HG02884 (cell line): ENCODE data around the gene ASMT.
"Not testable (repeated sequence)": the region's sequence is repeated elsewhere in the genome, so short reads cannot be mapped to it uniquely, and the experiment has no call there.

ENCODE experiments used
- ATAC-seq: cut with Tn5 transposase; IDR thresholded peaks from one replicate; pipeline ENCODE4 v1.9.1; 2021; ENCODE audit warnings: mild to moderate bottlenecking, moderate library complexity; ENCODE audit not compliant: unreplicated experiment

Gene ASMT

GRCh38 chrX:1597345-1598020 is 17.4 kb upstream of the ASMT start:
- no peak for ATAC-seq

GRCh38 chrX:1598021-1598875 is 16.6 kb upstream of the ASMT start:
- ATAC-seq, result no peak

DNA sequence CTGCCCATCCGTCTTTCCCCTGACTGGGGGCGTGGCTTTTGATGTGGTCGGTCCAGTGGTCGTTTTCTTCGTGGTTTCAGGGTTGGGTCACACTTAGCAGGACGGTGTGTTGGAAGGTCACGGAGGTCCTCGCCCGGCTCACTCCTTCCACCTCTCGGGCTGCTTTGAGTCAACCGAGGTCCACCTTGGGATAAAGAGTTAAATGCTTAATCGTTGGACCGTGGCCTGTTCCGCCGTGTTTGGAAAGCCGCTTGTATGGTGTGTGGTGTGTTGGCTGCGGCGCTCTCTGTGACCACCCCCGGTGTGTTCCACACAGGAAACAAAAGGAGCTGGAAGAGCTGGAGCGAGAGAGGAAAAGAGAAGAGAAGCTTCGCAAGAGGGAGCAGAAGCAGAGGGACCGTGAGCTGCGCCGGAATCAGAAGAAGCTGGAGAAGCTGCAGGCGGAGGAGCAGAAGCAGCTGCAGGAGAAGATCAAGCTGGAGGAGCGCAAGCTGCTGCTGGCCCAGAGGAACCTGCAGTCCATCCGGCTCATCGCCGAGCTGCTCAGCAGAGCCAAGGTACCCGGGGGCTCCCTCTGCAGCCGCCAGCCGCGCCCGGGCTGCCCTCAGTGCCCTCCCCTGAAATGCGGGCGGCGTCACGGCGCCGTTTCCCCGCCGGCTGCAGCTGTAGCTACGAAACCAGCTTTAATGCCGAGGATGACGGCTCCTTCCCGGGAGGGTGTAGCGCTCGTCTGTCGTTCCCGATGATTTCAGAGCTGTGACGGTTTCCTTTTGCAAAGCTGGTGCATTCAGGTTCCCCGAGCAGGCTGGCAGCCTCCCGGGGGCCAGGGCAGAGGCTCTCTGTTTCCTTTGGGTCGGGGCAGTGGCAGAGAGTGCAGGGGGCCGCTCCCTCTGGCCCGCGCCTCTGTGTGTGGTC is 15.7 kb upstream of the ASMT start:
- no peak for ATAC-seq

DNA sequence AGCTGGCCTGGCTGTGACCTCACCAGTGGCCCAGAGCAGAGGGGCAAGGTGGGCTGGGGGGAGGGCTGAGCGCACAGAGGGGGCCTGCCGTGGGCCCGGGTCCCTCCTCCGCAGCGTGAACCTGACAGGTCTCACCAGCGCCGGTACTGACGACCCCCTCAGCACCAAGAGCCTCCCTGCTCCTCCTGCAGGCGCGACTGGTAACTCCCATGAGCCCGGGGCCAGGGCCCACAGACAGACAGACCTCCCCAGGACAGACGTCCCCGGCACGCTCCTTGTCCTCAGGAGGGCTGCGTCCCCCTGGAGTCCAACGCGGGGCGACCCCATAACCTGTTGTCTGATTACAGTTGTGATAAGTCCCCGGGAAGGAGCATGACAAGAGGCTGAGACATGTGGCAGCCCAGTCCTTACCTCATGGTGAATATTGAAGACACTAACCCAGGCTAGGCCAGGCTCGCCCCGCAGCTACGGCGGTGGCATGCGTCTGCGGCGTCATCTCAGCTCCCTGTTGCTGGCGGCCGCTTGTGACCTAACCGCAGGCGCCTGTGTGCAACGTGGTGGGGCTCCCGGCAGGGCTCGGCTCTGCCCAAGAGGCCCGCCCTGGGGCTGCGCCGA is 15.0 kb upstream of the ASMT start:
- ATAC-seq, result no peak

DNA sequence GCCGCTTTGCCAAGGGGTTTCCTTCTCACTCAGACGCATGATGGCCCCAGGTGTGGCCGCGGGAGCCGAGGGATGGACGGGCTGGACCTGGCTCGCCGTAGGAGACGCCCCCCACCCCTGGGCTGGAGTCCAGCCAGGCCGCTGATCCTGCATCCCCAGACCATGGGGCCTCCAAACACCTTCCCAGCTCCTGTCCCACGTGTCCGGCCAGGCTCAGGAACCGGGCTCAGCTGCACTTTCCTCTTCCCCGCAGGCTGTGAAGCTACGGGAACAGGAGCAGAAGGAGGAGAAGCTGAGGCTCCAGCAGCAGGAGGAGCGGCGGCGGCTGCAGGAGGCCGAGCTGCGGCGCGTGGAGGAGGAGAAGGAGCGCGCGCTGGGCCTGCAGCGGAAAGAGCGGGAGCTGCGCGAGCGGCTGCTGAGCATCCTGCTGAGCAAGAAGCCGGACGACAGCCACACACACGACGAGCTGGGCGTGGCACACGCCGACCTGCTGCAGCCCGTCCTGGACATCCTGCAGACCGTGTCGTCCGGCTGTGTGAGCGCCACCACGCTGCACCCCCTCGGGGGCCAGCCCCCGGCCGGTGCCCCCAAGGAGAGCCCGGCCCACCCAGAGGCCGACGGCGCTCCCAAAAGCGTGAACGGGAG is 14.3 kb upstream of the ASMT start:
- no peak for ATAC-seq

DNA sequence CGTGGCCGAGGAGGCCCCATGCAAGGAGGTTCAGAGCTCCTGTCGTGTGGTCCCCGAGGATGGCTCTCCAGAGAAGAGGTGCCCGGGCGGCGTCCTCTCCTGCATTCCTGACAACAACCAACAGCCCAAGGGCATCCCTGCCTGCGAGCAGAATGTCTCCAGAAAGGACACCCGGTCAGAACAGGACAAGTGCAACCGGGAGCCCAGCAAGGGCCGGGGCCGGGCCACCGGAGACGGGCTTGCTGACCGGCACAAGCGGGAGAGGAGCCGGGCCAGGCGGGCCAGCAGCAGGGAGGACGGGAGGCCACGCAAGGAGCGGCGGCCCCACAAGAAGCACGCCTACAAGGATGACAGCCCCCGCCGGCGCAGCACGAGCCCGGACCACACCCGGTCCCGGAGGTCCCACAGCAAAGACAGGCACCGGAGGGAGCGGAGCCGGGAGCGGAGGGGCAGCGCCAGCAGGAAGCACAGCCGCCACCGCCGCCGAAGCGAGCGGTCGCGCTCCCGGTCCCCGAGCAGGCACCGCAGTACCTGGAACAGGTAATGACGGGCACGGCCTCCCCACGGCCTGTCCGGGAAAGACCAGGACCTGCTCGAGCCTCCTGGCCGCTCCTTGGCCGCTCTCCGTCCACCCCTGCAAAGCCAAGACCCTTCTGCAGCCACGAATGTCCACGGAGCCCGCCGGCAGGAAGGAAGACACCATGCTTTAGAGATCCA is 13.7 kb upstream of the ASMT start:
- ATAC-seq, result no peak

- no peak for ATAC-seq
Observed at GRCh38 chrX:1601768-1602085, 13.1 kb upstream of the ASMT start.

DNA sequence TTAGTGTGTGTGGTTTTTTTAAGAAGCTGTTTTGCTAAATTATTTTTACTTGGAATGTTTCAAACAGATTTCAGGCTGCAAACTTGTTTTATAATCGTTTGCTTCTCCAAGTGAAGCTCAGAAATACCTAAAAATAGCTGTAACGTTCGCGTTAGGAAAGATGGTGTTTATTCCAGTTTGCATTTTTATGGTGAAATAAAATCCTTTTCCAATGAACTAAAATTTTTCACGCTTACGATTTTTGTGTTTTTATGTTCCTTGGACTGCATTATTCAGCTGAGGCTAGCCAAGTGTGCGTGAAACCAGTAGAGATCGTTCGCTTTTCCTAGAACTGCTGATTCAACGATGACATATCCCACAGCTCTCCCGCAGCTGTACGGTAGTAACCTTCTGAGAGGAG is 12.6 kb upstream of the ASMT start:
- ATAC-seq, result no peak

- no peak for ATAC-seq
Observed at GRCh38 chrX:1606496-1606895, 8.4 kb upstream of the ASMT start.

GRCh38 chrX:1609311-1609710 is 5.5 kb upstream of the ASMT start:
- ATAC-seq, result no peak

DNA sequence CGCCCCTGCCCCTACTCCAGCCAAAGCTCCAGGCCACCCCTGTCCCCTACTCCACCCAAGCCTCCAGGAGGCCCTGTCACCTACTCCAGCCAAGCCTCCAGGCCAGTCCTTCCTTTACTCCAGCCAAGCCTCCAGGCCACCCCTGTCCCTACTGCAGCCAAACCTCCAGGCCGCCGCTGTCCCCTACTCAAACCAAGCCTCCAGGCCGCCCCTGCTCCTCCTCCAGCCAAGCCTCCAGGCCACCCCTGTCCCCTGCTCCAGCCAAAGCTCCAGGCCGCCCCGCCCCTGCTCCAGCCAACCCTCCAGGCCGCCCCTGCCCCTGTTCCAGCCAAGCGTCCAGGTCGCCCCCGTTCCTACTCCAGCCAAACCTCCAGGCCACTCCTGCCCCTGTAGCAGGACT is 5.1 kb upstream of the ASMT start:
- ATAC-seq, result no peak

DNA sequence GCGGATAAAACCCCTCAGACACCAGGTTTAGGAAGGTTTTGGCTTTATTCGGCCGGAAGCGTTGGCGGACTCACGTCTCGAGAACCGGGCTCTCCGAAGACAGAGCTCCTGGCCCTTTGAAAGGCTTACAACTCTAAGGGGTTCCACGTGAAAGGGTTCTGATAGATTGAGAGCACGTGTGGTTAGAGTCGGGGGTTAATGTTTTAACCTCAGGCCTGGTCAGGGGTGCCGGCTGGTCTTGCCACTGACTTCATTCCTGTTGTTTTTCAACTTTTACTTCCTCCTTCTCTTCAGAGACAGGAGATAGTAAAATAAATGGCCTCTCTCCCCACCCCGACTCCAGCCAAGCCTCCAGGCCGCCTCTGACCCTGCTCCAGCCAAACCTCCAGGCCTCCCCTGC is 4.7 kb upstream of the ASMT start:
- ATAC-seq, result no peak

- no peak for ATAC-seq
Observed at GRCh38 chrX:1610736-1611135, 4.1 kb upstream of the ASMT start.

GRCh38 chrX:1612641-1613286 is 2.1 kb upstream of the ASMT start:
- ATAC-seq, result no peak

- no peak for ATAC-seq
Observed at GRCh38 chrX:1618689-1619088, 3.8 kb downstream of the ASMT start.

DNA sequence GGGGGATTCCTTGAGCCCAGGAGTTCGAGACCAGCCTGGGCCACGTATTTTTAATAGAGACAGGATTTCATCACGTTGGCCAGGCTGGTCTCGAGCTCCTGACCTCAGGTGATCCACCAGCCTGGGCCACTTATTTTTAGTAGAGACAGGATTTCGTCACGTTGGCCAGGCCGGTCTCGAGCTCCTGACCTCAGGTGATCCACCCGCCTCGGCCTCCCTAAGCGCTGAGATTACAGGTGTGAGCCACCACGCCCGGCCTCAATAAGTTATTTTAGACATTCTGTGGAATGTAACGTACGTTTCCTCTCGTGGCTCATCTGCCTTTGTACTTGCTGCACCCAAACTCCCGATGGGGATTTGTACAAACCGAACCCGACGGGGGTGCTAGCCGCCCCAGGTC is 8.8 kb downstream of the ASMT start:
- ATAC-seq, result no peak

DNA sequence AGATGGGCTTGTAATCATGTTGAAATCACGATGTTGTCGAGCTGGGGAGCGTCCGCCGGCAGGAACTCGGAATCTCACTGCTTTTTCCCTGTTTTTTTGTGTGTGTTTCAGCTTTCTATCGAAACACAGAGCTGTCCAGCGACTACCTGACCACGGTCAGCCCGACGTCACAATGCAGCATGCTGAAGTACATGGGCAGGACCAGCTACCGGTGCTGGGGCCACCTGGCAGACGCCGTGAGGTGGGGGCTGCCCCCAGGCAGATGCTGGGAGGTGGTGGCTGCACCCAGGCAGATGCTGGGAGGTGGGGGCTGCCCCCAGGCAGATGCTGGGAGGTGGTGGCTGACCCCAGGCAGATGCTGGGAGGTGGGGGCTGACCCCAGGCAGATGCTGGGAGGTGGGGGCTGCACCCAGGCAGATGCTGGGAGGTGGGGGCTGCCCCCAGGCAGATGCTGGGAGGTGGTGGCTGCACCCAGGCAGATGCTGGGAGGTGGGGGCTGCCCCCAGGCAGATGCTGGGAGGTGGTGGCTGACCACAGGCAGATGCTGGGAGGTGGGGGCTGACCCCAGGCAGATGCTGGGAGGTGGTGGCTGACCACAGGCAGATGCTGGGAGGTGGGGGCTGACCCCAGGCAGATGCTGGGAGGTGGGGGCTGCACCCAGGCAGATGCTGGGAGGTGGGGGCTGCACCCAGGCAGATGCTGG is 9.4 kb downstream of the ASMT start:
- ATAC-seq, result not testable (repeated sequence)

GRCh38 chrX:1624861-1625215 is 10.0 kb downstream of the ASMT start:
- not testable (repeated sequence) for ATAC-seq

- no peak for ATAC-seq
Observed at GRCh38 chrX:1629244-1629643, 14.4 kb downstream of the ASMT start.
